ENCODE data around the gene CALML5. TPM values are rescaled to one million over a fixed set of nuclear protein-coding genes. Genes with fewer than 3 reads are reported as not detected.

Gene CALML5
- polyA plus RNA-seq, 1 donor from 2014 or later, result not detected

DNA sequence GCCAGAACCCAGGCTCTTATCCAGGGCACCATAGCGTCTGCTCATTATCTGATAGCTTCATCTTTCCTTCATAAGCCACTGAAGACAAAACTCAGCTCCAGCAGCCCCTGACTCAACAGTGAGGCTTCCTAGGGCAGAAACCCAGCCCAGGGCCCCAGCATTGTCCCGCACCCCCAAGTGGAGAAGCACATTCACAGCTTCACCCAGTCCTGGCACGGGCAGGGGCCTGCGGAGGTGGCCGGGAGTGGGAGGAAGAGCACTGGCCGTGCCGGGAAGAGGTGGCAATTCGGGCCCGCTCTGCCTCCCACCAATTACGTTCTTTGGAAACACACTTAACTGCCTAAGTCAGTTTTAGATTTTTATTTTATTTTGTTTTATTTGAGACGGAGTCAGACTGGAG lies 10.3 kb upstream of the CALML5 start:
- no peak overlapping the region for H3K27ac ChIP-seq (ENCODE audit: low read length)
- H3K36me3 ChIP-seq (ENCODE audit: insufficient read depth, low read length), result no peaks in the 10 kb centered on the region
- H3K9ac ChIP-seq (ENCODE audit: low read length), result no peak overlapping the region
- no peak for TF ChIP-seq CTCF (IDR thresholded peaks at IDR 0.05; ENCODE audit: poor library complexity, severe bottlenecking)
- no peak for TF ChIP-seq REST (IDR thresholded peaks at IDR 0.05; ENCODE audit: borderline replicate concordance)
- no peak for TF ChIP-seq SMC3 (conservative IDR thresholded peaks at IDR 0.05; ENCODE audit: poor library complexity)
- no peak for TF ChIP-seq POLR2AphosphoS5 (IDR thresholded peaks at IDR 0.05)
- no peak for TF ChIP-seq EZH2 (IDR thresholded peaks at IDR 0.05; ENCODE audit: borderline replicate concordance, insufficient read depth, low read length, poor library complexity, severe bottlenecking)
- TF ChIP-seq RAD21 (conservative IDR thresholded peaks at IDR 0.05), result no peak
- TF ChIP-seq TAF1 (IDR thresholded peaks at IDR 0.05; ENCODE audit: low read depth), result no peak
- TF ChIP-seq EP300 (conservative IDR thresholded peaks at IDR 0.05; ENCODE audit: poor library complexity, severe bottlenecking), result no peak
- no peak for TF ChIP-seq MXI1 (conservative IDR thresholded peaks at IDR 0.05; ENCODE audit: poor library complexity, severe bottlenecking)
- no peaks in the 10 kb centered on the region for H3F3A ChIP-seq (ENCODE audit: insufficient read depth, low read length, poor library complexity, severe bottlenecking)
- no peaks in the 10 kb centered on the region for H3K9me2 ChIP-seq (ENCODE audit: insufficient read depth, low read length)
- H3K9me3 ChIP-seq (ENCODE audit: low read length), result no peaks in the 10 kb centered on the region
- no peaks in the 10 kb centered on the region for H3K27me3 ChIP-seq (ENCODE audit: insufficient read depth, low read depth, low read length)
- H4K20me1 ChIP-seq (ENCODE audit: insufficient read depth), result no peaks in the 10 kb centered on the region
- H3K4me3 ChIP-seq (ENCODE audit: low read length), result no peak overlapping the region
- no peak overlapping the region for H2AFZ ChIP-seq (ENCODE audit: low read depth, low read length)
- H3K4me2 ChIP-seq (ENCODE audit: low read length), result no peak overlapping the region
- no peaks in the 10 kb centered on the region for H3K79me2 ChIP-seq (replicated peaks; ENCODE audit: insufficient read depth, low read length)

- no peak overlapping the region for H3K4me3 ChIP-seq (ENCODE audit: low read length)
- TF ChIP-seq RAD21 (conservative IDR thresholded peaks at IDR 0.05) (no peak), POLR2AphosphoS5 (IDR thresholded peaks at IDR 0.05) (no peak), TAF1 (IDR thresholded peaks at IDR 0.05; ENCODE audit: low read depth) (no peak), SMC3 (conservative IDR thresholded peaks at IDR 0.05; ENCODE audit: poor library complexity) (no peak), CTCF (IDR thresholded peaks at IDR 0.05; ENCODE audit: poor library complexity, severe bottlenecking) (no peak), MXI1 (conservative IDR thresholded peaks at IDR 0.05; ENCODE audit: poor library complexity, severe bottlenecking) (no peak), REST (IDR thresholded peaks at IDR 0.05; ENCODE audit: borderline replicate concordance) (no peak), EP300 (conservative IDR thresholded peaks at IDR 0.05; ENCODE audit: poor library complexity, severe bottlenecking) (no peak), EZH2 (IDR thresholded peaks at IDR 0.05; ENCODE audit: borderline replicate concordance, insufficient read depth, low read length, poor library complexity, severe bottlenecking) (no peak)
- H3F3A ChIP-seq (ENCODE audit: insufficient read depth, low read length, poor library complexity, severe bottlenecking), result no peaks in the 10 kb centered on the region
- H3K36me3 ChIP-seq (ENCODE audit: insufficient read depth, low read length), result no peaks in the 10 kb centered on the region
- H3K9me3 ChIP-seq (ENCODE audit: low read length), result no peaks in the 10 kb centered on the region
- no peaks in the 10 kb centered on the region for H4K20me1 ChIP-seq (ENCODE audit: insufficient read depth)
- H3K79me2 ChIP-seq (replicated peaks; ENCODE audit: insufficient read depth, low read length), result no peaks in the 10 kb centered on the region
- H3K9me2 ChIP-seq (ENCODE audit: insufficient read depth, low read length), result no peaks in the 10 kb centered on the region
- no peak overlapping the region for H3K27ac ChIP-seq (ENCODE audit: low read length)
- no peak overlapping the region for H2AFZ ChIP-seq (ENCODE audit: low read depth, low read length)
- no peaks in the 10 kb centered on the region for H3K27me3 ChIP-seq (ENCODE audit: insufficient read depth, low read depth, low read length)
- no peak overlapping the region for H3K4me2 ChIP-seq (ENCODE audit: low read length)
- no peak overlapping the region for H3K9ac ChIP-seq (ENCODE audit: low read length)
These were observed 9.9 kb upstream of the CALML5 start for GRCh38 chr10:5509236-5509635.

Data from neural cell (in vitro differentiated cells).